Measurements from ENCODE around the gene ZNRF2.
"Not testable (repeated sequence)": the region's sequence is repeated elsewhere in the genome, so short reads cannot be mapped to it uniquely, and the experiment has no call there.

ZNRF2 gene

GRCh38 chr7:30353532-30353931, 69.1 kb downstream of the ZNRF2 start:
- no peak for DNase-seq (ENCODE audit: low spot score)
- no peak for FAIRE-seq

GRCh38 chr7:30353932-30354607, 69.7 kb downstream of the ZNRF2 start:
- no peak for FAIRE-seq
- DNase-seq (ENCODE audit: low spot score) = no peak

- no peak for FAIRE-seq
Observed at GRCh38 chr7:30354791-30355190, 70.4 kb downstream of the ZNRF2 start.

GRCh38 chr7:30359957-30360356, 75.6 kb downstream of the ZNRF2 start:
- FAIRE-seq (no peak), DNase-seq (ENCODE audit: low spot score) (no peak)

More at GRCh38 chr7:30354791-30355190, 70.4 kb downstream of the ZNRF2 start:
- DNase-seq (ENCODE audit: low spot score) = no peak

- no peak for FAIRE-seq
- no peak for DNase-seq (ENCODE audit: low spot score)
Observed at GRCh38 chr7:30363778-30364563, 79.6 kb downstream of the ZNRF2 start.

GRCh38 chr7:30364773-30365172, 80.4 kb downstream of the ZNRF2 start:
- DNase-seq (ENCODE audit: low spot score) (no peak), FAIRE-seq (no peak)

- FAIRE-seq = peak; percentile 38
Observed at GRCh38 chr7:30365621-30366020, 81.2 kb downstream of the ZNRF2 start.

GRCh38 chr7:30366606-30367005, 82.2 kb downstream of the ZNRF2 start:
- DNase-seq (ENCODE audit: low spot score) = no peak
- FAIRE-seq = peak; percentile 85

More at GRCh38 chr7:30365621-30366020, 81.2 kb downstream of the ZNRF2 start:
- no peak for DNase-seq (ENCODE audit: low spot score)

- DNase-seq (ENCODE audit: low spot score) = no peak
- no peak for FAIRE-seq
Observed at GRCh38 chr7:30367561-30367960, 83.2 kb downstream of the ZNRF2 start.

GRCh38 chr7:30369879-30370278, 85.5 kb downstream of the ZNRF2 start:
- FAIRE-seq (no peak), DNase-seq (ENCODE audit: low spot score) (no peak)

- no peak for FAIRE-seq
Observed at GRCh38 chr7:30371321-30371720, 86.9 kb downstream of the ZNRF2 start.

GRCh38 chr7:30378275-30378674, 93.9 kb downstream of the ZNRF2 start:
- DNase-seq (ENCODE audit: low spot score) (no peak), FAIRE-seq (no peak)

More at GRCh38 chr7:30371321-30371720, 86.9 kb downstream of the ZNRF2 start:
- no peak for DNase-seq (ENCODE audit: low spot score)

- DNase-seq (ENCODE audit: low spot score) (no peak), FAIRE-seq (no peak)
Observed at GRCh38 chr7:30379131-30379530, 94.7 kb downstream of the ZNRF2 start.

- FAIRE-seq = no peak
- no peak for DNase-seq (ENCODE audit: low spot score)
Observed at GRCh38 chr7:30379741-30380140, 95.3 kb downstream of the ZNRF2 start.

- no peak for FAIRE-seq
- DNase-seq (ENCODE audit: low spot score) = no peak
Observed at GRCh38 chr7:30380294-30380693, 95.9 kb downstream of the ZNRF2 start.

GRCh38 chr7:30380824-30381223, 96.4 kb downstream of the ZNRF2 start:
- DNase-seq (ENCODE audit: low spot score); FAIRE-seq: not testable (repeated sequence)

GRCh38 chr7:30382607-30383006, 98.2 kb downstream of the ZNRF2 start:
- FAIRE-seq = peak; percentile 93
- DNase-seq (ENCODE audit: low spot score) = peak; percentile 40

GRCh38 chr7:30389791-30390190, 105.4 kb downstream of the ZNRF2 start:
- DNase-seq (ENCODE audit: low spot score) (no peak), FAIRE-seq (no peak)

GRCh38 chr7:30390736-30391636, 106.6 kb downstream of the ZNRF2 start:
- FAIRE-seq = no peak

GRCh38 chr7:30391806-30392205, 107.4 kb downstream of the ZNRF2 start:
- DNase-seq (ENCODE audit: low spot score) (no peak), FAIRE-seq (no peak)

More at GRCh38 chr7:30390736-30391636, 106.6 kb downstream of the ZNRF2 start:
- no peak for DNase-seq (ENCODE audit: low spot score)

GRCh38 chr7:30395676-30396075, 111.3 kb downstream of the ZNRF2 start:
- FAIRE-seq = no peak
- DNase-seq (ENCODE audit: low spot score) = no peak

- no peak for FAIRE-seq
- DNase-seq (ENCODE audit: low spot score) = no peak
Observed at GRCh38 chr7:30396389-30396788, 112.0 kb downstream of the ZNRF2 start.
